GM18508 (cell line): Measurements from ENCODE around the gene GJB2.
"Not testable (repeated sequence)": the region's sequence is repeated elsewhere in the genome, so short reads cannot be mapped to it uniquely, and the experiment has no call there.

Source experiments
- ATAC-seq: cut with Tn5 transposase; IDR thresholded peaks from one replicate; pipeline ENCODE4 v1.9.1; 2021; ENCODE audit warnings: moderate number of reproducible peaks; ENCODE audit not compliant: insufficient read depth, unreplicated experiment

Gene GJB2

DNA sequence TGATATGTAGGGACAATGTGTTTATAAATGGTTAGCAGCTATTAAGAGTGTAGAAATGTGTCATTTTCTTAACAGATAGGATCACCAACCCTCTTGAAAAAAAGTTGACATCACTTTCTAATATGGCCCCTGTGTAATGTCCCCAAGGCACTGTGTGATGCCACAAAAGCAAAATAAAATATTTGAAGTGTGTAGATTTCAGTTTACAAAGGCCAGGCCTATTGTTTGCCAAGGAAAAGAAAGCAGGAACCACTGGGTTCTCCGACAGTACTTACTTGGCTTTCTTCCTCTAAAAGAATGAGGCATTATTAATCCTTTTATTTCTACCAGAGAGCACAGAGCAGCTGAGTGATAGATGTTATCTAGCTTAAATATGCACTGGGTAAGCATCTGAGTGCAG, 21.4 kb downstream of the GJB2 start:
- ATAC-seq, result no peak

DNA sequence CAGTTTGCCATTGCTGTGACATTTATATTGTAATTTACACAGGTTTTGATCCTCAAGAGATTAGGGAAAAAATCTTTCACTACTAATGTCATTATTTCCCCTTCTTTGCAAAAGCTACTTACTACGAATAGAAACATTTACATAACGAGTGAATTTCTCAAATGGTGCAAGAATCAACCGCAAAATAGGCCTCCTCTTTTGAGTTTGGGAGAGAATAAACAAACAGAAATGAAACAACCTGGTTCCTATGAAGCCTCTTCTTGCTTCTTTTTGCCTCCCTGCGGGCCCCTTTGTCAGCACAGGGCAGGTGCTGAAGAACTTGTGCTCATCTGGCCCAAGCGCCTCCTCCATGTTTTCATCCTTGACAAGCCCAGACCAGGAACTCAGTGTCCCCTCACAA, 21.8 kb downstream of the GJB2 start:
- ATAC-seq, result no peak

DNA sequence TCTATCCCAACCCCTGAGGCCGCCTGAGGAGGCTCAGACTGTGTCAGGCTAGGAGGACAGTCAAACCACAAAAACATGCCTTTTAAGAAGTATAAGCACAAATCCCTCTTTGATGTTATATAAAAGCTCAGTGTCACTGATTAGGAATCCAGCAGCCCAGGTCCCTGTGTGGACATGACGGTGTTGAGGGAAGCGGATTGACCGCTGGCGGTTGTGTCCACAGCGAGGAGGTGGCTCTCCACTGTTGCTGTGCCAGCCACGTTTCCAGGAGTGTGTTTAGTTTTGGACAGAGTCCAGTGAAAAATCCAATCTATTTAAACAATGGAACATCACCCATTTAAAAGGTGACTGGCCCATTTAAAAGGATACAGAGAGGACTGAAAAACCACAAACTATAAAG, 24.3 kb downstream of the GJB2 start:
- ATAC-seq, result no peak

DNA sequence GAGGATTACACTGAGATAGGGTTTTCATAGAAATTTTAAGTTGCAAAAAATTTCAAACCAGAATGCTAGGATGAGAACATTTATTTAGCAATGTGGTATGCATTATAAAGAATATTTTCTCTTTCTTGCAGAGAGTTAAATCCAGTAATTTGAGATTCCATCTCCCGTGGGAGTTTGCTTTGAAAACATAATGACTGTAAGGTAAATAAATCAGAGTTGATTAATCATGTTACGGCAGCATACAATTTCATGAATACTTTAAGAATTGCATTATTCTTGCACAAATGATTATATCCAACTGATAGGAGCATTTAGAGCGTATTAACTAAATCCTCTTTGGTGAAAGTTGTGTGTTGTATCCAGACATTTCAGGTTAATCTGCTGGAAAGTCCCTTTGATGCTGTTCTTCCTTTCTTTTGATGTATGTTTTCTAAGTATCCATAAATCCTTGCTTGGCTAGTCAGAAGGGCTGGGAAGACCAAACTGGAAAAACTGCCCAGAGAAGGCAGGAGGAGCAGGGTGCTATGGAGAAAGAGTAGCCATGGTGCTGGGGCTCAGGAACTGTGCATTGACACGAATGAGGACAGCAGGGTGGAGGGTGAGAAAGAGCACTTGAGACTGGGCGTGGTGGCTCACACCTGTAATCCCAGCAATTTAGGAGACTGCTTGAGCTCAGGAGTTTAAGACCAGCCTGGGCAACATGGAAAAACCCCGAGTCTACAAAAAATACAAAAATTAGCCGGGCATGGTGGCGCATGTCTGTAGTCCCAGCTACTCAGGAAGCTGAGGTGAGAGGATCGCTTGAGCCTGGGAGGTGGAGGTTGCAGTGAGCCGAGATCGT, 27.1 kb downstream of the GJB2 start:
- no peak for ATAC-seq

DNA sequence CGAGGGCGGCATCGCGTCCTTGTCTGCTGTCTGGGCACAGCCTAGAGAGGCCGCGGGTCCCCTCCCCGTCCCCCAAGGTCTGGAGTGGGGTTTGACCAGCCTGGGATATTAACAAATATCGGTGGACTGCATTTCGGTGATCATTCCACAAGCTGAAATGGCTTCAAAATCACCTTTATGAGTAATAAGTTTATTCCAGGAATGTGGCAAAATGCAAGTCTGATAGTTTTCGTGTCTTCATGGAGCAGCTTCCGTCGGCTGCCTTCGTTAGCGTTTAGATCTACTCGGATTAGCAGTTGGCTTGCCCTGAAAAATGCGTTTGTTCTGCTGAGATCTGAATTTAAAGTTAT, 30.8 kb downstream of the GJB2 start:
- ATAC-seq, result no peak

DNA sequence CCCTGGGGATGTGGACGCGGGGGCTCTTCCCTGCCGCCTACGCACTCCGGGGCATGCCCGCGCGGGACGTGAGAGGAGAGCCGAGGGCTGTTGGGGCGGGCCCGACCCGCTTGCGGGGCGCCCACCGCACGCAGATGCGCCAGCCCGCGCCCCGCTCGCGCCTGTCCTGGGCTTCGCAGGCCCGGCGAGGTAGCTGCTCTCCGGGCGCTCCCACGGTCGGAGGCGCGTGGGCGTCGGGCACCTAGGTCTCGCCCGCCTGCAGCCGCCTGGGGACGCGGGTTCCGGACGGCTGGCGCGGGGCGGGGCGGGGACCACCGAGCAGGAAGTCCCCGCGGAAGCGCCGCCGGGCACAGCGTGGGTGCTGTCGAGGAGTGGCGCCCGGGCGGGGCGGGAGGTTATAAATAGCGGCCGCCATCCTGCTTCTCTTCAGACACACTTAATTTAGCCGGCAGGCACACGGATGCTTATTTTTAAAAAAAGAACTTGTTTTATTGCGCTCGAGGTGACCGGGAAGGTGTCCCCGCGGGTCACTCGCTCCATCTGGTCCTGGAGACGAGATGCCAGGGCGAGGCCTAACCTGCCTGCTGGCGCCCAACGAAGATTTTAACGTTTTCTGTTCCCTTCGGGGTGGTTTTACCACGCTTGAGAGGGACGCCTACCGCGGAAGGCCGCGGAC, 31.3 kb downstream of the GJB2 start:
- no peak for ATAC-seq

DNA sequence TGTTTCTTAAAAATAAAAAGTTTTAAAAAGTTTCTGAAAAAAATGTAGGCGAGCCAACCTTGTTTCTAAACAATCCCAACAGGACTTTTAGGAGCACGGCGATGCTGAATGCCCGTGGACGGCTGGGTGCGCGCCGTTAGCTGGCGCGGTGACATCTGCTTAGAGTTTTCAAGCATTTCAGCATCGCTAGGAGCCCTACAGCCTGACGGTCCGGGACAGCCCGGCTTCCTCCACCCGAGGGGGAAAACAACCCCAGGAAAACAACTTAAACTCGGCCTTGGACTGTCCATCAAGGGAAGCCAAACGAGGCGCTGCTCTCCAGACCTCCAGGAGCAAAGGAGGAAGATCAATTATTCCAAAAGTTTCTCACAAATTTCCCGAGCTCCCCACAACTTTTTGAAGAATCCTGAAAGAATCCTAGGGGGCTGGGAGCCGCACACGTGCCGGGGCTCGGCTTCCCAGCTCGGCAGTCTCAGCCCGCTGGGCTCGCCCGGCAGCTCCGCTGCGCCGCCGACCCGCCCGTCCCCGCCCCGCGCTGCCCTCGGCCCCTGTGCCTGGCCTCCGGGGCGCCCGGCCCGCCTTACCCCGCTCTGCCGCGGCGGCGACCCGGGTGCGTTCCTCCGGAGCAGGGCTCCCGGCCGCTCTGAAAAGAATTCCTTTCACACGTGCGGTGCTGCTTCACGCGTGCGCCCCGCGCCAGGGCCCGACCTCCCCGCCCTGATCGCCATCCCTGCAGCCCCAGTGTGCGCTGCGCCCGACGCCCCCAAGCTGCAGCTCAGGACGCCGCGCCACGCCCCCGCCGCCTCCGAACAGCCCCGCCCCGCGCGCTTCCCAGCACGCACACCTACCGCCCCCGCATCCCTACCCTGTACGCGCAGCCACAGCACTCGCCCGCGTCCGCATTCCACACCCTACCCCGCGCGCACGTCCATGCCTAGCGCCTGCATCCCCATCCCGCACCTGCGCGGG, 32.1 kb downstream of the GJB2 start, which contains the start of gene GJA3:
Gene GJA3 (minus strand): TSS at position 747 of the 969 bp plus-strand sequence. CDS start 17,764 bp downstream, outside the sequence.
- ATAC-seq, result no peak

DNA sequence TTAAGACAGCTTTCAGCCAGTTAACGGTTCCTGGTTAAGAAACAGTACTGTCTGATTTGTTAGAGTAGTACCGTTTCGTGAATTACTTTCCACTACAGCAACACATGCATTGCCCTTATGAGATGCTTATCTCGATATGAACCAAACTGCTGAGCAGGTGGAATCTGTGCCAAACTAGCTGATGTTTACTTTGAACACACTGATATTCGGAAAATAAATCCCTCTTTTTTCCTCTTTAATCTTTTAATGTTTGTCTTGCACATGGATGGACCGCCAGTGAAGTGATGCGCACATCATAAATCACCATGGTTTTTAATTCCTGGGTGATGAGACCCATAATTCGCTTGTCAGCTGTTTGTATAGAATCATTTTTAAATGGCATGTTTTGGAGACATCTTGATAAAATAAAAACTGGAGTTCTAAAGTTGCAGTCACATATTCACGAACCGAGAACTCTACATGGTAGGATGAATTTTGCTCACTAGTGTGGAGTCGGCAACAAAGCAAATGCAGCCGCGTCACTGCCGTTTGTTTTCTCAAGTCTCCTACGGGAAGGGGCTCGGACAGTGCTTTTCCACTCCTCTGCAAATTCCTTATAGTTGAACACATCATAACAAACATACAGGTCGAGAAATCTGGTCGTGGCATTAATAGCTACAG, 33.0 kb downstream of the GJB2 start:
- ATAC-seq, result no peak

DNA sequence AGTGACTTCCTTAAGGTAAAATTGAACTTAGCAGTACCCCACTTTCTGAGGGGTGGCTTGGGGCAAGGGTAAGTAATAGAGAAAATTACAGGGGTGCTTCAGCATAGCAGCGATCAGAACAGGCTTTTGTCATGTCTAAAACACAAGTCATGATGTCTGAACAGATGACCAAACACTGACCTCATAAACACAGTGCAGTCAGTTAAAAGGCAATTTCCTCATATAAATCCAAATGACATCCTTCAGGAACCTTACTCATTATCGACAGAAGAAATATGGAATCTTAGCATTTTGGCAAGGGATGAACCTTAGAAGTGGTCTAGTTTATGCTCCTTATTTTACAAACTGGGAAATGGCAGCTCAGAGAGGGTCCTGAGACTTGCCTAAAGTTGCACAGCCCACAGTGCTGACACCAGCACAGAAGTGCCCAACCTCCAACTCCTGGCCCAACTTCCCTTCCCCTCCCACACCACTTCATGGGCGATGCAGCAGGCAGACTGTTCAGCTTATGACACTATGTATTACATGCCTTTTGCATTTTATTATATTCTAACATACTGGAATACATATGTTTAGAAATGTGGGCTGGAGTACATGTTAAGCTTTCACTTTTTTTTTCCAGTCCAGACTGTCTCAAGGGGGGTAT, 35.5 kb downstream of the GJB2 start:
- ATAC-seq, result no peak

DNA sequence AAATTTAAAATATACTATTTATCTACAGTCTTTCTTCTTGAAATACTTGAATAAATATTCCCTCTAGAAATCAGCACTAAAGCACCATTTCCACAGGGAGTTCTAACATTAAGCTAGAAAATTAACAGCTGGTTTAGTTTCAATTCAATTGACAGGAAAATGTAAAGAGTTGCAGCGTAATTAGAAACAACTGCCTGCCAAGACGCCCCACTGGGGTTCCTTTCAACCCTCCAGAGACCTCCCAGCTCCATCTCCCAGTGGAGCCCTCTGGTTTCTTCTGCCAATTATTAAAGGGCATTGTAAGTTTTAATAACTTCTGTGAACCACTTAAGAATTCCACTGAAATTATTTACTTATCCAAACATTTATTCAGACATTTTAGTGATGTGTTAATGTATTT, 36.0 kb downstream of the GJB2 start:
- no peak for ATAC-seq

DNA sequence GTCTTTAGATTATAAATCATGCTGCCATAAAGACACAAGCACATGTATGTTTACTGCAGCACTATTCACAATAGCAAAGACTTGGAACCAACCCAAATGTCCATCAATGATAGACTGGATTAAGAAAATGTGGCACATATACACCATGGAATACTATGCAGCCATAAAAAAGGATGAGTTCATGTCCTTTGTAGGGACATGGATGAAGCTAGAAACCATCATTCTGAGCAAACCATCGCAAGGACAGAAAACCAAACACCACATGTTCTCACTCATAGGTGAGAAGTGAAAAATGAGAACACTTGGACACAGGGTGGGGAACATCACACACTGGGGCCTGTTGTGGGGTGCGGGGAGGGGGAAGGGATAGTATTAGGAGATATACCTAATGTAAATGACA, 39.4 kb downstream of the GJB2 start:
- ATAC-seq, result not testable (repeated sequence)

DNA sequence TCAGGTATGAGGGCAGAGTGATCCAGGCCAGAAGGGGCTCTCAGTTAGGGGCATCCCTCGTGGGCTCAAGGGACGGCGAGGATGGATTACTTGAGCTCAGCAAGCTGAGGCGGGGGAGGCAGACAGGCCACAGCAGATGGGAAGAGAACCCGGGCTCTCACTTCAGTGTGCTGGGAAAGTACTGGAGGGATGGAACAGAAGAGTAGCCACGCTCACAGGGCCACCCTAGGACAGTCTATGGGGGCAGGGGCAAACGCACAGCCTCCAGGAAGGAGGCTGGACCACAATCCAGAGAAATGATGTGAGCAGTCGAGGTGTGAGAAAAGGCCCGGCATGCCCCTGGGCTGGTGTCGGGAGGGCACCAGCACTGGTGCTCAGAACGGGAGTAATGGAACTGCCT, 41.1 kb downstream of the GJB2 start:
- no peak for ATAC-seq

DNA sequence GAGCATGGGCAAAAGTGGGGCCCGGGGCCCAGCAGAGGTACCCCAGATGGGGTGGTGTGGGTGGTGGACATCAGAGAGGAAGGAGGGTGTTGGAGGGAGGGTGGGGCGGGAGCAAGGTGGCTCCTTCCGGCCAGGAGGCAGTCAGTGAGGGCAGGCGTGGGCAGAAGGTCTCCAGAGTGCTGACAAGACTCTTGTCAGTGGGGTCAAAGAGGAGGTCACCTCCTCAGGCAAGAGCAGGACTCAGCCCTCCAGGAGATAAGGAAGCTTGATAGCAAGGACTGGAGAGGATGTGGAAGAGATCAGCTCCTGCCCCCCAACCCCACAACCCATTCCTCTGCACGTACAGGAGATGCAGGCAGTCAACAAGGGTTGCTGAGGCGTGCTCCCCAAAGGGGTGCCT, 41.7 kb downstream of the GJB2 start:
- no peak for ATAC-seq

DNA sequence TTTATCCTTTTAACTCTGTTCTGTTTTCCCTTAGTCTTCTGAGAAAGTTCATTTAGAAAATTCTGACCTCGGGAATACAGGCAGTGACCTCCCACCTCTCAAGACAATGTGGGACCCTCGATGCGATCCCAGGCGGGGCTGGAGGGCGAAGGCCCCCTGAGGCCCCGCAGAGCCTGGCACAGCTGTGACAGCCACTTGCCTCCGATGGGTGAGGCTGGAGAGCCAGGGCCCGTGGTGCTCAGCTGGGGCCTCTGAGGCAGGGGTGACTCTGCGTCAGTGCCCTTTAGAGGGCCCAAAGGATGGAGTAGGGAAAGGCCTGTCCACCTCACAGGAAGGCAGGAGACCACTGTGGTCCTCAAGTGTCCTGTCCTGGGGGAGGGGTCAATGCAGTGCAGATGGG, 42.2 kb downstream of the GJB2 start:
- ATAC-seq, result no peak

DNA sequence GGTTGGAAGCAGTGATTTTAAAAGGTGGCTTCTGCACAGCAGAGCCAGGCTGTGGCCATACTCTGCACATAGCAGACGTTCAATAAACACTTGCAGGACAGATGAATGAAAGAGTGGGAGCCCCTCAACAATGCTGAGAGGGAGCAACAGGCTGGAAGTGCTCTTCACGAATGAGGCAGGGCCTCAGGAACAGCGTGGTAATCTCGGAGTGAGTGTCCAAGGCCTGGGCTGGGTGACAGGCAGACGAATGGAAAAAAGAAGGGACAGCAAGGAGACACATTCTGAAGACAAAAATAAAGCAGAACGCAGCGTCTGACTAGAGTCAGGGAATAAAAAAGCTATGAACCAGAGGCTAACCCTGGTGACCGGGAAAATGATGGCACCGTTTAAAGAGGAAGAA, 43.0 kb downstream of the GJB2 start:
- ATAC-seq, result no peak

DNA sequence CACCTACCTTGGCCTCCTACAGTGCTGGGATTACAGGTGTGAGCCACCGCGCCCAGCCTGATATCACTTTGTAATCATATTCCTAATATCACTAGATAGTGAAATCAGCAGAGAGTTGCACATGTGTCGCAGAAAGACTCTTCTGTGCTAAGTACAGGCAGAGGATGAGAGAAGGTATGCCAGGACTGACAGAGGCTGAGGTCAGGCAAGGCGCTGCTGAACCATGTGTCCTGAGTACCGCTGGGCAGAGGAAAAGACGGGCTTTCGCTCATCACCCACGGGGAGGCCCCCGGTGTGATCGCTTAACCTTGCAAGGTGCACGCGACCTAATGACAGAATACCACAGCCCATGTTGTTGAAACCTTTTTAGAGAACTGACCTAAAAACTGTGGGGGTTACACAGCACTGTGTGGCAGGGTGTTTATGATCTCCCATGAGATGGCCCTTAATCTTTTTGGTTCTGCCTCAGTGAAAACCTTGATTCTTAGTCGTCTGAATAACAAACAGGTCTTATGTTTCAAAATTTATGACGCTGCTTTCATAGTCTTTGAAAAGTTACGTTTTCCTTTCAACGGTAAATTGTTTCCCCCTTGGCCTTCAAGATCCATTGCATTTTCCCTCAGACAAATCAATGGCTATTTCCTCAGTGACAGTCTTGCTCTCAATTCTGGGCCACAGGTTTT, 44.1 kb downstream of the GJB2 start:
- no peak for ATAC-seq

DNA sequence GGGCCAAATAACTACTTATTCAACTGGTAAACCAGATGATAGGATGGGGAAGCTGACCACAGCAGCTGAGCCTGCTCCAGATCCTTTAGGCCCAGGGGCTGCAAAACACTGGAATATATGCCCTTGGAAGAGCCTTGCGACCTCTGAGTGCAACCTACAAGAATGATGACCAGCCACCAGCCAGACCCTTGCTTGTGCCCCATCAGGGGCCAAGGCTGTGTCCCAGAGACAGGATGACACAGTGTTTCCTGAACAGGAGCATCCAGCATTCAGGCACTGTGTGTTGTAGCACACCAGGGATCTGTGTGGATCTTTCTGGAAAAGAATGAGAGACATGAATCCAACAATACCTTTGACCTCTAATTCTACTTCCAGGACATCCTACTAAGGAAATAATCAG, 46.4 kb downstream of the GJB2 start:
- no peak for ATAC-seq

DNA sequence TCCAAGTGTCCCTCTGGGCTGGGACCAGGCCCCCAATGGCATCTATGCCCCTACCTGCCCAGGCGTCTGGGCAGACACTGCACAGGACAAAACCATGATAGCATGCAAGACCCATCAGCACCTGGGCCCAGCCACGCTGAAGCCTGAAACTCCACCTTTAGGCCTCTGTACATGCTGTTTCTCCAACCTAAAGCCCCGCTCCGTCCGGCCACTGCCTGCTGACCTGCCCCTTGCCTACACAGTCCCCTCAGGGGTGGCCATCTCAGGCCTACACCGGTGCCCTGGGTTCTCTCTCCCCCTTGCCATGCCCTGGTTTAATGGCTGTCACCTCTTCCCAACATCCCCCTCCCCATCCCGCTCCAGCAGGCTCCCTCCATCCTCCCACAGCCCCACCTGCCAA, 47.2 kb downstream of the GJB2 start:
- ATAC-seq, result no peak

DNA sequence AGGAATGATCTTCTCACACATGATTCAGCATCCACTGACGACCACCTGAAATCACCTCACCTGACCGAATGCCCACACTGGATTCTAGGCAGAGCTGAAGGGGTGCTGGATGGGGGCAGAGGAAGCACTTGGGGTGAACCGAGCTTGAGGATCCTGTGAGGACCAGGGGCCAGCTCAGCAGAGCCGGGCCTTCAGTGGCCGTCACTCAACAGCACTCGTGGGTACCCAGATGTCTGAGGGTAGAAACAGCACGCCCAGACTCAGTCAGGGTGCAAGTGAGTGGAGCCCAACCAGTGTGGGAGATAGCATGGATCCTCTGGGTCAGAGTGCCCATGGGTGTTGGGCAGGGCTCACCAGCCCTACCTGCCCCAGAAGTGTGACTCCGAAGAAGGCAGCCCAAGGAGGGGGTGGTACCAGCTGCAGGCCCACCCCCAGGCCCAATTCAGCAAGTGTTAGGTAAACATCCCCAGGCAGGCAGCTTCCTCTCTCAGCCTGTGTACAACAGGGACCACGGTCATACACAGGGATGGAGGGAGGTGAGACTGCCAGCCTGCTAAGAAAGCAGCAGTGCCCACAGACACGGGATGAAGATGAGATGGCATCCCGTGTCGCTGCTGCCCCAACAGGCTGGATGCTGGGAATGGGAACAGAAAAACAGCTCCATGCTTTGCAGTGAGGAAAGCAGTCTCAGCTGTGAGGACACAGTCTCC, 48.4 kb downstream of the GJB2 start:
- ATAC-seq, result no peak
